CD4-positive, alpha-beta T cell treated with Interleukin-4 for 4 hours (primary cell): ENCODE results near the gene AQP12B.
"Not testable (repeated sequence)": the region's sequence is repeated elsewhere in the genome, so short reads cannot be mapped to it uniquely, and the experiment has no call there.

Source experiments
- DNase-seq: peaks from one replicate; pipeline ENCODE4 v3.0.0-alpha.2; 2020

The AQP12B gene

GRCh38 chr2:240701091-240701735 is 18.5 kb upstream of the AQP12B start:
- no peak for DNase-seq

GRCh38 chr2:240700616-240701015 is 17.9 kb upstream of the AQP12B start:
- not testable (repeated sequence) for DNase-seq

DNA sequence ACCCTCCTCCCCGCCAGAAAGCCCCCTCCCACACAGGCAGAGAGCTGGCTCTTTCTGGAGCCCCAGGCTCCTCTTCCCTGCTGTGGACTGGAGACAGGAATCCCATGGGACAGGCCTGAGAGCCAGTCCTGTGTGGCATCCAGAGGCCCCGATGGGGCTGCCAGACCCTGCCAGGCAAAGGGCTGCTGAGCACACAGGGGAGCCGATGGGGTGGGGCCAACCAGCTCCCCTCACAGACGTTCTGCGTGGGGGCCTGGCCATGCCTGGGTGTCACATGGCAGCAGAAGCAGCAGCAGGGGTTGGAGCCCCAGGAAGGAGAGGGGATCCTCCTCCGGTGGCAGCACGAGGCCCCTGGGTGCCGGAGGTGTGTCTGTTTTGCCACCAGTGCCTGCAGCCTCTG is 17.1 kb upstream of the AQP12B start:
- not testable (repeated sequence) for DNase-seq

- not testable (repeated sequence) for DNase-seq
These were observed 16.3 kb upstream of the AQP12B start for GRCh38 chr2:240698852-240699561.

- DNase-seq = not testable (repeated sequence)
These were observed 13.8 kb upstream of the AQP12B start for GRCh38 chr2:240696469-240696868.

DNA sequence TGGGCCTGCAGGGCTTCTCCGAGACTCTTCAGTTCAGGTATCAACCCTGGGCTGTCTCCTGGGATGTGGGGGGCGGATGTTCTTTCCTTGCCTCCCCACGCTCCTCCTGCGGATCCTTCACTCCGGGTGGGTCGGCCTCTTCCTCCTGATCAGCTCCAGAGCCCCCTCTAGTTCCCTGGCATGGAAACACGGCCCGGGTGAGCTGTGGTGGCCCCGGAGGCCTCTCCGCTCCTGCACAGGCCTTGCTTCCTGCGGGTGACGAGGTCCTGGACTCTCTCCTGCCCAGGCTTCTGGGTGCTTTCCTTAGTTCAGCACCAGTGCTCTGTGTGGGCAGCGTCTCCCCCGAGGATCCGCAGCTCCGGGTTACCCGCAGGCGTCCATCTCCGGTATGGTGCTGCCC is 12.9 kb upstream of the AQP12B start:
- DNase-seq = not testable (repeated sequence)

GRCh38 chr2:240694304-240694703 is 11.6 kb upstream of the AQP12B start:
- not testable (repeated sequence) for DNase-seq

- not testable (repeated sequence) for DNase-seq
These were observed 10.2 kb upstream of the AQP12B start for GRCh38 chr2:240692583-240693561.

GRCh38 chr2:240691631-240692420 is 9.1 kb upstream of the AQP12B start, which contains the start of gene AQP12A:
TSS of gene AQP12A (plus strand) at chr2:240691866. CDS start at chr2:240691914, 48 bp downstream.
- DNase-seq = not testable (repeated sequence)

GRCh38 chr2:240691075-240691427 is 8.4 kb upstream of the AQP12B start:
- DNase-seq = not testable (repeated sequence)

DNA sequence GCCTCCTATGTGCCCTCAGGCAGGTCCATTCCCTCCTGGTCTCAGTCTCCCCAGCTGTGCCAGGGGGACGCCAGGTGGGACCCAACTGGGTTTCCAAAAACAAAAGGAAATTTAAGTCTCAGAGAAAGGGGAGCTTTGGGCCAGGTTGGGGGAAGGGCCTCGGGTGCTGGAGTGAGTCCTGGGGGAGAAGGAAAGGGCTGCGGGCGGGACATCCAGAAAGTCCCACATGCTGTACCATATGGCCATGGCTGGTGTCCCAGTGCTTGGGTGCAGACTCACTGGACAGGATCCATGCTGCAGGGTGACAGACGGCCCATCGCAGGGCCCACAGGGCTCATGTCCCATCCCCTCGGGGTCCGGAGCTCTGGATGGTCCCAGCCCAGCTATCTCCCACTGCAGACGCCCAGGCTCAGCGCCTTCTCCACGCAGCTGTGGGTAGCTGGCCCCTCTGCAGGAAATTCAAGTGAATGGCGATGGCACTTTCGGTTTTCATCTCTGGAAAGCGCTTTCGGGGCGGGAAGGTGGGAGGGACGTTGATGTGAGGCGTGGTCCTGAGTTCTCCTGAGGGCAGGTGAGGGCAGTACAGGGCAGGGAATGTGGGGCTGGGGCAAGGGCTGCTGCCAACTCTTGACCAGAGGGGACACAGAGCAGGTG is 7.9 kb upstream of the AQP12B start:
- not testable (repeated sequence) for DNase-seq

GRCh38 chr2:240689975-240690374 is 7.3 kb upstream of the AQP12B start:
- no peak for DNase-seq

GRCh38 chr2:240688553-240688919 is 5.9 kb upstream of the AQP12B start:
- no peak for DNase-seq

GRCh38 chr2:240687741-240688552 is 5.3 kb upstream of the AQP12B start:
- no peak for DNase-seq

GRCh38 chr2:240687045-240687740 is 4.5 kb upstream of the AQP12B start:
- DNase-seq = no peak

- no peak for DNase-seq
These were observed 3.8 kb upstream of the AQP12B start for GRCh38 chr2:240686460-240686859.

DNA sequence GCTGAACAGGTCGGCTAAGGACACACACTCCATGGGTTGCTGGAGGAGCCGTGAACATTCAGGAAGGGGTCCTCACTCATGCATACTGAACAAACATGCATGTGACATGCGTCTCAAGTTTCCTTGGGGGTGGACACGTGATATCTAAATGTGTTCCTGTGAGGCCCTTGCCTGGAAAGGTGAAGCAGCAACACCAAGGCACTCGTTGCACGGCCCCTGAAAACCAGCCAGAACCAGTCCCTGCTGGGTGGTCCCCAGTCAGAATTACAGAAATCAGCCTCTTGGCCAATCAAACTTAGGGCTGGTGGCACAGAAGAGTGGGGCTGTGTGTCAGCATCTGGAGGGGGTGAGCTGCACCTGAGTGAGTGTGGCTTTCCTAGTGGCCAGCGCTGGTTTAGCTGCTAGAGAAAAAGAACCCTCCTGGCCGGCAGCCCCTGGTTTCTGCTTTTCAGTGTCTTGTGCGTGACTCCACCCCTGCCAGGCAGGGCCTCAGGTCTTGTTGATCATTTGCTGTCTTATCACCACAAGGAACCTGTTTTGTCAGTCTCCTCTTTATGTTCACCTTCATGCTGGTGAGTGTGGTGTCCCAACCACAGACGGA is 3.2 kb upstream of the AQP12B start:
- DNase-seq = no peak

- DNase-seq = not testable (repeated sequence)
These were observed 1.5 kb upstream of the AQP12B start for GRCh38 chr2:240683980-240684728.

DNA sequence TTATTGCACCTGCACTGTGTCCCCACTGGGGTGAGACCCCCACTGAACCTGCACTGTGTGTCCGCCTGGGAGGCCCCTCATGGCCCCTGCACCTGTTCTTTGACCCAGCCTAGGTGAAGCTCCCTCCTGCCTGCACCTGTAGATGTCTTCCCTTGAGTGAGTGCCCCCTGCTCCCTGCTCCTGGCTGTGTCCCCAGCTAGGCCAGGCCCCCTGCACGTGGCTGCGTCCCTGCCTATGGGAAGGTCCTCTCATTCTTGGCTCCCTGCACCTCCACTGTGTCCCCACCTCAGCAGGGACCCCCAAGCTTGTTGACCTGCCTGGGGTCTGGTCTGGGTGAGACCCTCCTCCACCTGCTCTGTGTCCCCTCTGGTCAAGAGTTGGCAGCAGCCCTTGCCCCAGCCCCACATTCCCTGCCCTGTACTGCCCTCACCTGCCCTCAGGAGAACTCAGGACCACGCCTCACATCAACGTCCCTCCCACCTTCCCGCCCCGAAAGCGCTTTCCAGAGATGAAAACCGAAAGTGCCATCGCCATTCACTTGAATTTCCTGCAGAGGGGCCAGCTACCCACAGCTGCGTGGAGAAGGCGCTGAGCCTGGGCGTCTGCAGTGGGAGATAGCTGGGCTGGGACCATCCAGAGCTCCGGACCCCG is 769 bp upstream of the AQP12B start:
- DNase-seq = not testable (repeated sequence)
